GM21381 (cell line): ENCODE measurements around the gene WDR33.

ENCODE experiments used
- ATAC-seq: cut with Tn5 transposase; IDR thresholded peaks from one replicate; pipeline ENCODE4 v1.9.1; 2021; ENCODE audit warnings: mild to moderate bottlenecking, moderate library complexity; ENCODE audit not compliant: unreplicated experiment

WDR33 gene

DNA sequence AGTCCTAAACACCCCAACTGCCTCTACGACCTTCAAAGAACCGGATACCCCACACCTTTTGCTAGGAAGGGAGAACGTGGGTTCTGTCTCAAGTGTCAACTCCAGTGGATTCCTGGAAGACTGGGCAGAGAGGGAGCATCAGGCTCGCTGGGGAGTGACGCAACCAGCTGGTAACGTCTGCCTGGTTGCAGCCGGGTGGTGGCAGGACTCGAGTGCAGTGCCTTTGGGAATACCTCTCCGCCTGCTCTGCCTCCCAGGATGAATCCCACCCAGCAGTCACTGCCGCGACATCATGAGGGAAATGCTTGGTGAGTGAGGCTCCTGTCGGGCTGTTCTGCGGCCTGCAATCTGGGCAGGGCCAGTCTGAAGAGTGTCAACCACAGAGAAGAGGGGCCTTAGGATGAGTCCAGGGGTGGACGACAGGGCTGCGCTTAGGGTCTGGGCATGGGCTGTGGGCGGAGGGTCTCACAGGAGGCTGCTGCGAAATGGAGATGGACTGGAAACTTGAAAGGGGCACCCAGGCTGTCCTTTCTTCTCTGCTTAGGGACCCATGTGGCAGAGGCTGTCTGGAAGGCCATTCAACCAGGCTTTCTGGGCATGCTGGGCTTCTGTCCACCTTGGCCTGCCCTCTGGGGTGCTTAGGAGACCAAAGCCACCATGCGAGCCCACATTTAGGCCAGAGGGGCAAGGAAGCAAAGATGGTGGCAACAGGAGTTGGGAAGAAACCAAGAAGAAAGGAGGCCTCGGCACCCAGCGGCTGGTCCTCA is 152.1 kb downstream of the WDR33 start:
- ATAC-seq, result no peak

- no peak for ATAC-seq
These were observed 152.8 kb downstream of the WDR33 start for GRCh38 chr2:127658146-127658545.

DNA sequence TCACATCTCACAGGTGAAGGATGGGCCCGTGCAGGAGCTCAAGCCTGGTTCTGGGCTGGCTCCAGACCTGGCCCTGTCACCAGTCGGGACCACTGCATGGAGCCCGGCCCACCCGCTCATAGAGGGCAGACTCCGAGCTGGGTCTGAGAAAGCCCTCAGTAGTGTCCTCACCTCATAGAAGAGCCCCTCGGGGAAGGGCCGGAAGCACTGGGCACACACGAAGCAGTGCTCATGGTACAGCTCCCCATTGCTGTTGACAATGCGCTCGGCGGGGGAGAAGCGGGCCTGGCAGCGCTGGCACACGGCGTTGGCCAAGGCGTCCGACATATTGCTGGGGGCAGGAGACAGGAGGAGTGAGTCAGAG is 153.8 kb downstream of the WDR33 start:
- ATAC-seq, result no peak

GRCh38 chr2:127656569-127657231 is 154.3 kb downstream of the WDR33 start:
- no peak for ATAC-seq

- ATAC-seq, result no peak
These were observed 155.5 kb downstream of the WDR33 start for GRCh38 chr2:127655209-127656073.

DNA sequence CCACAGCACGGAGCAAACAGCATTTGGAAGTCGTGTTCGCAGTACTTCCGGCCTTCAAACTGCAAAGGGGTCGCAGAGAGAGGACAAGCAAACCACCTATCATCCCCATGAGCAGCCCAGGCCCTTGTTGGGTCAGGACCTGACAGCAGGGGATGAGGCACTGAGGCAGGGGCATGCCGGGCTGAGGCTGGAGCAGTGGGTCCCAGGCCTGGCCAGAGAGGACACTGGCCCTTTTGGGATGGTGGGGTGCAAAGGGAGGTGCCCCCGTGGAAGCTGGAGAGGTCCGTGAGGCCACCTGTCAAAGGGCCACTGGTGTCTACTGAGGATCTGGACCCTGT is 156.2 kb downstream of the WDR33 start:
- ATAC-seq, result no peak

DNA sequence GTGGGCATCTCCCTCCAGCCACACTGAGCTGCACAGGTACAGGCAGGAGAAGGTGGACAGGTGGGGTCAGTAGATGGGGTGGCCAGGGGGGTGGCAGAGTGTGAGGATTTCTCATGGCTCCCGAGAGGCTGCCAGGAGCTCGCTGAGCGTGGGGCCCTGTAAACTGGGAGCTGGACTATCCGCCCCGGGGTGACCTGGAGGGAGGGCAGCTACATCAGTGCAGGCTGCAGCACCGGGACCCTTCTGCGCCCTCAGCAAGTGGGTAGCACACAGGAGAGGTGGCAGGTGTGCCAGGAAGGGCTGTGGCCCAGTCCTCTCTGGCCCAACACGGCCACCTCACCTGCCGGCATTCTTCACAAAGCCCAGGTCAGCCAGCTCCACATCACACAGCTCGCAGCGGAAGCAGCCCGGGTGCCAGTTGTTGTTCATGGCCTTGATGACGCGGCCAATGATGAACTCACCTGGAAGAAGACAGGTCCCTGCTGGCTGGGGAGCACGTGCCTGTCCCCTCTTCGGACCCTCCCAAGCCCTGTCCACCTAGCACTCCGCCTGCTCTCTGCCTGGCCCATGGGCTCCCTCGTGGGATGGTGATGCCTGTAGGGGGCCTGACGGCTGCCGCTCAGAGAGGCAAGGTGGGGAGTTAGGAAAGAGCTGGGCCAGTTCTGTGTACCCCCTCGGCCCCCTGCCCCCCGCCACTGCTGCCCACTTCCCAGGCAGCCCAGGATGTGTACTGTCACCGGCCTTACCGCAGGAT is 156.7 kb downstream of the WDR33 start:
- ATAC-seq, result no peak

DNA sequence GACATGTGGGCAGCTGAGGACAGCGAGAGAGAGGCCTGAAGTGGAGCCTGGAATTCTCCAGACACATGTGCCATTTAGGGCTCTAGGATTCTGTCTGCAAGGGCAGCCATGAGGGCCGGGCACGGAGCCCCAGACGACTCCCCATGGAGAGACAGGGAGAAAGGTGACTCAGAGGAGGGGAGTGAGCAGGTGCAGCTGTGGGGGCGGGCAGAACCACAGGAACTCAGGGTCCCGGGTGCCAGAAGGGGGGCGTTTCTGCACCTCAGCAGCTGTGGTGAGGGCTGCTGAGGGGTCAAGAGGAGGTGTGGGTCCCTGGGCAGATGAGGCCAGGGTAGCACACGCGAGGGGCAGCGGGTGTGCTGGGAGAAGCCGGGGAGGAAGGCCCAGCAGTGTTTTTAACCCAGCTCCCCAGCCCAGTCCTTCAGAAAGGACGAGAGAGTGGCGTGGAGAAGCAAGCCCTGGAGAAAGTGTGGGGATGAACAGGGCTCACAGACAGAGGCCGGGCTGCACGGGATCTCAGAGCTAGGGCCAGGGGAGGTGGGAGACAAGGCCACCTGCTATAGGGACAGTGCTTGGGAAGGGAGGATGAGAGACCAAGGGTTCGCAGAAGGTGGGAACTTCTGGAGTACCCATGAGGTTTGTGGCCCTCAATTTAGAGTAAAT is 157.4 kb downstream of the WDR33 start:
- no peak for ATAC-seq

- no peak for ATAC-seq
These were observed 158.1 kb downstream of the WDR33 start for GRCh38 chr2:127652786-127653357.

DNA sequence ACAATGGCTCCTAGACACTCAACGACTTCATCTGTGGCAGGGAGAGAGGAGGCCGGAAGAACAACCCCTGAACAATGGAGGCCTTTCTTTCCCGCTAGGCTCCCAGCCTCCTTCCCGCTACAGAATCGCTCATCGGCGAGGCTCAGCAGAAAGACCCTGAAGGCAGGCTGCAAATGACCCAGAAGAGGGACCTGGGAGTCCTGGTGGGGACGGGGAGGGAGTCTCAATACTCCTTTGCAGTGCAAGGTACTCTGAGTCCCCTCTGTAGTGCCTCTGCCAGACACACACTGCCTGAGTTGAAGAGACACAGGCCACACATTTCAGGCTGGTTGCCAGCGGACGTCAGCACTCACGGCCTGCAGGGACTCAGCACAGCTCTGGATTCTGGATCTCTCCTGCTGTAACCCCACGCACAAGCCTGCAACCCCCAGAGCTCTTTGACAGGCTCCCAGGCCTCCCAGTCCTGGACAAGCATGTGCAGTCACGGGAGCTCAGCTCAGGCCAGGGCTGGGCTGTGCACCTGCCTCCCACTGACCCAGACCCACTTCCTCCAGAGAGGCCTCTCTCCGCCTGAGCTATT is 158.9 kb downstream of the WDR33 start:
- no peak for ATAC-seq

GRCh38 chr2:127651381-127651809 is 159.6 kb downstream of the WDR33 start:
- no peak for ATAC-seq
